Upper lobe of left lung (tissue), 6 donors: ENCODE measurements around the gene SPEF2. TPM values are rescaled to one million over a fixed set of nuclear protein-coding genes. Genes with fewer than 3 reads are reported as not detected.

Source experiments
- ATAC-seq, 2 donors: fragments of 200-7000 bp; cut with Tn5 transposase; one replicate each; pipeline ENCODE4 v1.9.1; 2022; ENCODE audit warnings: mild to moderate bottlenecking in 2 of 2, moderate library complexity in 2 of 2; ENCODE audit not compliant: low FRiP score in 2 of 2
- DNase-seq, 2 donors: peaks; one replicate each; pipeline ENCODE4 v3.0.0-alpha.2; 2019 to 2020
- H3K27ac ChIP-seq, 4 donors: fragments of 200-600 bp; sonication (generic); one replicate each; pipeline ENCODE4 v1.5.1; 2016 to 2019
- H3K27me3 ChIP-seq, 4 donors: fragments of 200-600 bp; sonication (generic); one replicate each; pipeline ENCODE4 v1.5.1; 2017 to 2019
- H3K36me3 ChIP-seq, 4 donors: fragments of 200-600 bp; sonication (generic); one replicate each; pipeline ENCODE4 v1.5.1; 2016 to 2019
- H3K4me1 ChIP-seq, 4 donors: fragments of 200-600 bp; sonication (generic); one replicate each; pipeline ENCODE4 v1.5.1; 2018 to 2019
- H3K4me3 ChIP-seq, 4 donors: fragments of 200-600 bp; sonication (generic); one replicate each; pipeline ENCODE4 v1.5.1; 2017 to 2019; ENCODE audit warnings: mild to moderate bottlenecking in 2 of 4, moderate library complexity in 1 of 4
- H3K9me3 ChIP-seq, 4 donors: fragments of 200-600 bp; sonication (generic); one replicate each; pipeline ENCODE4 v1.5.1; 2018 to 2019
- EP300 ChIP-seq, 4 donors: sonication (generic); formaldehyde crosslinking; IDR thresholded peaks; one replicate each; pipeline ENCODE4 v1.5.1; 2017; ENCODE audit warnings: antibody characterized with exemption in 4 of 4, control low read depth in 2 of 4
- POLR2A ChIP-seq, 4 donors: fragments of 450-650 bp; IDR thresholded peaks; one replicate each; pipeline ENCODE4 v1.5.1; 2016 to 2017; ENCODE audit warnings: antibody characterized with exemption in 4 of 4, mild to moderate bottlenecking in 2 of 4
- POLR2AphosphoS5 ChIP-seq, 2 donors: sonication (generic); formaldehyde crosslinking; IDR thresholded peaks; one replicate each; pipeline ENCODE4 v1.5.1; 2017; ENCODE audit warnings: antibody characterized with exemption in 2 of 2
- WGBS, 2 donors: methylation state at CpG; one replicate each; pipeline ENCODE4 v1.1.5; 2017 to 2018; 5-methylcytosine and 5-hydroxymethylcytosine counted together
- total RNA-seq, 6 donors: library from RNA; depleted of rRNA in 4 of 6; stranded (reverse); fragments of >200 nt in 4 of 6; gene quantifications; one replicate each; pipeline versions ENCODE4 v1.1.0 to v1.2.1, GENCODE V29; 2016 to 2021
- TF ChIP-seq, protein P1 (sequence below), 6 experiments: fragments of 450-650 bp in 4 of 6; fragments of 200-600 bp in 2 of 6; sonication (generic) in 2 of 6; IDR thresholded peaks; one replicate each; pipeline ENCODE4 v1.5.1; 2016 to 2019; ENCODE audit warnings: antibody characterized with exemption in 6 of 6
- donor health status: DM: no; HTN: no; CAD: no; lungs with moderate emphysema.
- donor health status: DM: no; HTN: yes; CAD: no; lungs with severe emphysema.

Gene SPEF2
- total RNA-seq, 6 donors from 2014 or later: 6.6 to 95.3 (median 13.9) TPM

DNA sequence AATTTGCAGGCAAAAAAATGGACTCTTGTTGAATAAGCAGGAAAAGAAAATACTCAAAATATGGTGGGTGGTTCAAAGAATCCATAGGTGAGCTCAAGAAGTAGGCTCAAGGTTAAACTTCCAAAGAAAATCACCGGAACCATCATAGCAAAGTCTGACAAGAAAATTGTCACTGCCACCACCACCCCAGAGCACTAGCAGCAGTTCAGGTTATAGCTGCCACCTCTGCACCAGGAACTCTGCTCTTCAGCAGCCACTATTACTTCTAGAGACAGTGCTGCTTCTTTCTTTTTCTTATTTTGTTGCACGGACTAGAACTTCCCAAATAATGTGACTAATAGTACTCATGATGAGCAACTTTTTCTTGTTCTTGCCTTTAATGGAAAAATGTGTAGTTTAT is 70.3 kb downstream of the SPEF2 start:
- TF ChIP-seq, protein P1, sequence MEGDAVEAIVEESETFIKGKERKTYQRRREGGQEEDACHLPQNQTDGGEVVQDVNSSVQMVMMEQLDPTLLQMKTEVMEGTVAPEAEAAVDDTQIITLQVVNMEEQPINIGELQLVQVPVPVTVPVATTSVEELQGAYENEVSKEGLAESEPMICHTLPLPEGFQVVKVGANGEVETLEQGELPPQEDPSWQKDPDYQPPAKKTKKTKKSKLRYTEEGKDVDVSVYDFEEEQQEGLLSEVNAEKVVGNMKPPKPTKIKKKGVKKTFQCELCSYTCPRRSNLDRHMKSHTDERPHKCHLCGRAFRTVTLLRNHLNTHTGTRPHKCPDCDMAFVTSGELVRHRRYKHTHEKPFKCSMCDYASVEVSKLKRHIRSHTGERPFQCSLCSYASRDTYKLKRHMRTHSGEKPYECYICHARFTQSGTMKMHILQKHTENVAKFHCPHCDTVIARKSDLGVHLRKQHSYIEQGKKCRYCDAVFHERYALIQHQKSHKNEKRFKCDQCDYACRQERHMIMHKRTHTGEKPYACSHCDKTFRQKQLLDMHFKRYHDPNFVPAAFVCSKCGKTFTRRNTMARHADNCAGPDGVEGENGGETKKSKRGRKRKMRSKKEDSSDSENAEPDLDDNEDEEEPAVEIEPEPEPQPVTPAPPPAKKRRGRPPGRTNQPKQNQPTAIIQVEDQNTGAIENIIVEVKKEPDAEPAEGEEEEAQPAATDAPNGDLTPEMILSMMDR (IDR thresholded peaks at IDR 0.05): no peak
- TF ChIP-seq EP300 (IDR thresholded peaks at IDR 0.05) (no peak), POLR2AphosphoS5 (IDR thresholded peaks at IDR 0.05) (no peak), POLR2A (IDR thresholded peaks at IDR 0.05) (no peak)
- no peak overlapping the region for H3K4me3 ChIP-seq
- no peak for DNase-seq
- no peak for ATAC-seq
- H3K9me3 ChIP-seq: no peaks in the 10 kb centered on the region
- H3K27me3 ChIP-seq: no peaks in the 10 kb centered on the region
- H3K36me3 ChIP-seq: no peaks in the 10 kb centered on the region
- H3K27ac ChIP-seq: no peak overlapping the region
- WGBS, 2 donors: 91 to 92% methylated on average over 2 of the region's 2 CpGs
- H3K4me1 ChIP-seq: no peaks in the 10 kb centered on the region

DNA sequence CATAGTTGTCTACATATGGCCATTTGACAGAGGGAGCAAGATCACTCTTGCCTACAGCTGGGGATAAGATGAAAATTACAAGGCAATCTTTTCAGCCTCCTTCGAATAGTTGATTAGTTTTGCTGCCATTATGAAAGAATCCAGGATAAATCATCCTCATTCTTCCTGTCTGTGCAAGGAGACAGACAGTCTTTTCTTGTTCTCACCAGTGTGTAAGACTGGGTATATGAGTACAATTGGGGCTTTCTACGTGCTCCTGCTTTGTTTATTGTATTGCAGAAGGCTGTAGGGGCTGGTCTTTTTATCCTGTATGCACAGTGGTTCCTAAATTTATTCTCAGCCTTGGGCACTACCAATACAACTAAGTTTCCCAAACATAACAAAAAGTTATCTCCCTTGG is 76.8 kb downstream of the SPEF2 start:
- no peak overlapping the region for H3K27ac ChIP-seq
- ATAC-seq (no peak), DNase-seq (no peak)
- TF ChIP-seq POLR2A (IDR thresholded peaks at IDR 0.05): no peak
- no peak for TF ChIP-seq POLR2AphosphoS5 (IDR thresholded peaks at IDR 0.05)
- TF ChIP-seq, protein P1 (IDR thresholded peaks at IDR 0.05): no peak
- no peak for TF ChIP-seq EP300 (IDR thresholded peaks at IDR 0.05)
- no peaks in the 10 kb centered on the region for H3K36me3 ChIP-seq
- no peaks in the 10 kb centered on the region for H3K9me3 ChIP-seq
- peaks cover 0 to 9% (median 6%) of the 10 kb centered on the region in 4 donors for H3K4me1 ChIP-seq
- H3K27me3 ChIP-seq: no peaks in the 10 kb centered on the region
- 54 to 55% methylated on average over 2 of the region's 2 CpGs for WGBS, 2 donors
- H3K4me3 ChIP-seq: no peak overlapping the region

DNA sequence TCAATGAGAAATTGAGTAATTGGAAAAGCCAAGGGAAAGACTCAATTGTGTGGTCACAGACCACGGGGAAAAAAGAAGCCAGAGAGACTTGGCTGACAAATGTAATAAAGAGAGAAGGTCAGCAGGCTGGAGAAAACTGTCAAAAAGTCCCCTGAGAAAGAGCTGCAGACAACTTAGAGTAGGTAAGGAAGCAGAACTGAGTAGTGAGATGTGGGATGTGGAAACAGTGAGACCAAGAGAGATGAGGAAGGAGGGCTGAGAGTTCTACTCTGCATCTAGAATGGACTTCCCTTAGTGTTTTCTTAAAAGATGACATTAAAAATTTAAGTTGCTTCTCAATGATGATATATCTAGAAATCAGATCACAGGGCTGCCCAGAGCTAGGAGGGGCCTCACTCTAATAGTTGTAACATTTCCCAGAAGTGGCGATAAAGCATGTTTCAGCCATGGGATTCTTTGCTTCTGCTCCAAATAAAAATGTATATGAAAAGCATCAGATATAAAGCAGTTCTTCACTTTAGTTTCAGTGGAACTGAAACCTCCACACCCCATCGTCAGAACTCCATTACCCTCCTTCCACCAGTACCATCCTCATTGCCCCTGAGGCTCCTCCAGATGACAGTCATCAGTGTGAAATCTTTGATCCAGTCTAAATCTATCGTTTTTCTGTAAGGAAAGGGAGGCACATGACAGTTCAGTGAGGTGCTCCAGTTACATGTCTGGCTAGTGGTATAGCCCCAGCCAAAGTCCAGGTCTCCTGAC is 80.6 kb downstream of the SPEF2 start:
- Histone ChIP-seq H3K36me3 (no peaks in the 10 kb centered on the region), H3K4me3 (no peak overlapping the region), H3K4me1 (peaks cover 0 to 9% (median 6%) of the 10 kb centered on the region in 4 donors), H3K27me3 (no peaks in the 10 kb centered on the region), H3K9me3 (no peaks in the 10 kb centered on the region), H3K27ac (no peak overlapping the region)
- ATAC-seq (no peak), DNase-seq (no peak)
- TF ChIP-seq POLR2A (IDR thresholded peaks at IDR 0.05) (no peak), POLR2AphosphoS5 (IDR thresholded peaks at IDR 0.05) (no peak), EP300 (IDR thresholded peaks at IDR 0.05) (no peak)
- TF ChIP-seq, protein P1 (IDR thresholded peaks at IDR 0.05): no peak
- 86 to 87% methylated on average over 4 of the region's 4 CpGs for WGBS, 2 donors

DNA sequence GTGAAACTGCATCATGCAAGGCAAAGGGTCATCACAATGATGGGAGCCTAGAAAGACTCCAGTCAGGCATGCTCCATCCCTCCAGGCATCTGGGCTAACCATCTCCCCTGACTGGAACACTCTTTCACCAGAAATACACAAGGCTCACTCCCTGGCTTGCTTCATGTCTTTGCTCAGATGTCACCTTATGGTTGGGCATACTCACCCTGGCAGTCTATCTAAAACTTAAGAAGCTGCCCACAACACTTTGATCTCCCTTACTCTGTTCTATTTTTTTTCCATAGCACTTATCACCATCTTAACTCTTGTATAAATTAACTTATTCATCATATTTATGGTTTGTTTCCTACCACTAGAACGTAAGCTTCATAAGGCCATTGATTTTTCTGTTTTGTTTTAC is 90.0 kb downstream of the SPEF2 start:
- H3K27ac ChIP-seq: no peak overlapping the region
- TF ChIP-seq POLR2A (IDR thresholded peaks at IDR 0.05): no peak
- TF ChIP-seq EP300 (IDR thresholded peaks at IDR 0.05): no peak
- TF ChIP-seq, protein P1 (IDR thresholded peaks at IDR 0.05): no peak
- TF ChIP-seq POLR2AphosphoS5 (IDR thresholded peaks at IDR 0.05): no peak
- H3K36me3 ChIP-seq: no peaks in the 10 kb centered on the region
- H3K4me3 ChIP-seq: no peak overlapping the region
- ATAC-seq (no peak), DNase-seq (no peak)
- H3K9me3 ChIP-seq: no peaks in the 10 kb centered on the region
- no peaks in the 10 kb centered on the region for H3K4me1 ChIP-seq
- no peaks in the 10 kb centered on the region for H3K27me3 ChIP-seq
- WGBS, 2 donors: 95 to 100% methylated on average over 1 of the region's 1 CpG

DNA sequence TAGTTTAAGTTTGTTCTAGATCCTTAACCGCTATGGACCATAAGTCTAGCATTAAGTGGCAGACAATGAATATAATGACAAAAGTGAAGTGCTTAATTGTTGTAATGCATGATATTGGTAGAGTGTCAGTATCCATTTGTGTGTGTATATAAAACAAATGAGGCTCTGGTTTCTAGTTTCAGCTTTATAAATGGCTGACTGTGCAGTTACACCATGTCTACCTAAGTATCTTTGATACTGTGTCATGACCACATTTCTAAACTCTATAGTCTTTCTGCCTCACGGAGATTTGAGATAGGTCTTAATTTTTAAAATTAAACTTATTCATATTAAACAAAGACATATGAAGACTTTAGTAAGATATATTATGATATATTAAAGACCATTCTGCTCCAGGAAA is 92.0 kb downstream of the SPEF2 start:
- WGBS, 2 donors: 95% methylated on average over 2 of the region's 2 CpGs
- Histone ChIP-seq H3K27ac (no peak overlapping the region), H3K4me3 (no peak overlapping the region), H3K27me3 (no peaks in the 10 kb centered on the region), H3K36me3 (no peaks in the 10 kb centered on the region), H3K9me3 (no peaks in the 10 kb centered on the region), H3K4me1 (no peaks in the 10 kb centered on the region)
- DNase-seq (no peak), ATAC-seq (no peak)
- TF ChIP-seq POLR2A (IDR thresholded peaks at IDR 0.05): no peak
- TF ChIP-seq, protein P1 (IDR thresholded peaks at IDR 0.05): no peak
